ENCODE measurements around the gene ENAM. TPM values are rescaled to one million over a fixed set of nuclear protein-coding genes. Genes with fewer than 3 reads are reported as not detected.
"Not testable (repeated sequence)": the region's sequence is repeated elsewhere in the genome, so short reads cannot be mapped to it uniquely, and the experiment has no call there.

ENAM gene
- total RNA-seq, 1 experiment from 2014 or later: not detected

DNA sequence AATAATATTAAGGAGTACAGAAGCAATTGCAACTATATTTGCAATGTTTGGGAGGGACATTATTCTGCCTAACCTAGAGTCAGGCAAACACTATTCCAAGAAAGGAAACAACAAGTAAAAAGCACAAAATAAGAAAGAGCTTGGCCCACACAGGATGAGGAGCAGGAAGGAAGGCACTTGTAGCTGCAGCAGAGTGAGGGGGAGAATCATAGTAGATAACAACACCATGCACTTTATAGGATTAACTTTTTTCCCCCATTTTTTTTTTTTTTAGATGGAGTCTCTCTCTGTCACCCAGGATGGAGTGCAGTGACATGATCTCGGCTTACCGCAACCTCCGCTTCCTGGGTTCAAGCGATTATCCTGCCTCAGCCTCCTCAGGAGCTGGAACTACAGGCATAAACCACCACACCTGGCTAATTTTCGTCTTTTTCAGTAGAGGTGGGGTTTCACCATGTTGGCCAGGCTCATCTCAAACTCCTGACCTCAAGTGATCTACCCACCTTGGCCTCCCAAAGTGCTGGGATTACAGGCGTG lies 48.1 kb downstream of the ENAM start:
- DNase-seq (ENCODE audit: low read depth): no peak

DNA sequence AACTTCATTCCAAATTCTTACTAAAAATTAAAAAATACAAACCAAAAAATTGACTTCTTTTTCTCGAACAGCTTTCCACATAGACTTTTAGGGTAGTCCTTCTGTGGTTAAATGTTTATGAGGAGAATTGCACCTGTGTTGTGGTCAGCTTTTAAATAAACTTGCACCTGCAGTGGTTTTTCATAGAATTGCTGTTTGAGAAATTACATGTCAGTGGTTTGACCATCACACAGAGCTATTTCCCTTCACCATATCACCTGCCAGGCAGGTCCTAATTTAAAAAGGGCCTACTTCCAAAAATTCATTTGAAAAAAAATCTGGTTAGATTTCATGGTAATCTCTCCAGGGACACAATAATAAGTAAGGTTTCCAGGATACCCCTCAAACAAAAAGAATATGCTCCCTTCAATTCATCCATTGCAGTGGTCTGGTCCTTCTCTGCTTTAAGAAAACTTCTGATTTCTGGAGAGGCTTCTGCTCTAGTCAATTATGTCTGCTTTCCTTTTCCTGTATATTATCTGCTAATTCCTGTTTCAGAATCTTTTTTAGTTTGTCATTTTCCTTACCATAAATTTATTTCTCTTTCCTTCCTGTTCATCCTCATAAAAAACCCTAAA lies 49.9 kb downstream of the ENAM start:
- DNase-seq (ENCODE audit: low read depth): no peak

DNA sequence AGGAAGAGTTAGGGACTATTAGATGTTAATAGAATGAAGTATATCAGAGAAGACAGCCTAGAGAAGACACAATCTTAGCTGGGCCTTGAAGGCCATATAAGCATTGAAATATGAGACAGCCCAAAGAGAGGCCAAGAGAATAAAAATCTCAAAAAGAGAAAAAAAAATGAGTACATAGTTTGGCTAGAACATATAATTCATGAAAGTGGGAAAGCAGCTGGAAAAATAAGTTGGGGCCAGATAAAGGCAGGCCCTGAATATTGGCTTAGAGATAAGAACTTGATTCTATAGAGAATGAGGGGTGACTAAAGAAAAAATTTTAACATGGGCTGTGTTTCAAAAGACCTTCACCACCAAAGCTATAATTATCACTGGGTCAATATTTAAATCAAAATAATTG lies 52.4 kb downstream of the ENAM start:
- no peak for DNase-seq (ENCODE audit: low read depth)

DNA sequence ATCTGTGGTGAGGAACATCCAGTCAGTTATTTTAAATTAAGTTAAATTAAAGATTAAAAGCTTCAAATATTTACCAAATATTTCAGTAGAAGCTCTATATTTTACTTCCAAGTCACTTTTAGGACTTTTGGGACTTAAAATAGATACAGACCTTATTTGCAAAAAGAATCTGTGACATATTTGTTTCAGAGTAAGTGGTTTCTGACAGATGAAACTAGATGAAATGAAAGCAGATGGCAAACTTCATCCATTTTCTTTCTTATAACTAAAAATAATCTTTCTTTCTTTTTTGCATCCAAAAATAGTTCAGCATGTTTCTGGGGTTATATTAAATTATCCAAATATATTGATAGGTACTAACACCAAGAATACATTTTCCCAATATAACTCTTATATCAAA lies 53.2 kb downstream of the ENAM start:
- no peak for DNase-seq (ENCODE audit: low read depth)

DNA sequence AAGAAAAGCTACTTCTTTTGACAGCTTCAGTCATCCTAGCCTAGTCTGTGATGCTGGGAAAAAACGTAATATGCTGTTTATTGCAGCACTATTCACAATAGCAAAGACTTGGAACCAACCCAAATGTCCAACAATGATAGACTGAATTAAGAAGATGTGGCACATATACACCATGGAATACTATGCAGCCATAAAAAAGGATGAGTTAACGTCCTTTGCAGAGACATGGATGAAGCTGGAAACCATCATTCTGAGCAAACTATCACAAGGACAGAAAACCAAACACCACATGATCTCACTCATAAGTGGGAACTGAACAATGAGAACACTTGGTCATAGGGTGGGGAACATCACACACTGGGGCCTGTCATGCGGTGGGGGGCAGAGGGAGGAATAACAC lies 53.6 kb downstream of the ENAM start:
- not testable (repeated sequence) for DNase-seq (ENCODE audit: low read depth)

DNA sequence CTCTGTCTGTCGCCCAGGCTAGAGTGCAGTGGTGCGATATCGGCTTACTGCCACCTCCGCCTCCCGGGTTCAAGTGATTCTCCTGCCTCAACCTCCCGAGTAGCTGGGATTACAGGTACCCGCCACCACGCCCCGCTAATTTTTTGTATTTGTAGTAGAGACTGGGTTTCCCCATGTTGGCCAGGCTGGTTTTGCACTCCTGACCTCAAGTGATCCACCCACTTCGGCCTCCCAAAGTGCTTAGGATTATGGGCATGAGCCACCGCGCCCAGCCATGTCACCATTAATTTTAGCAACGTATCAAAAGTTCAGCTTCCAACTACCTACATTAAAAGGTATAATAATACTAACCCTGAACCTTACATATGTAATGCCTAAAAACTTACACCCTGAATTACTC lies 58.8 kb downstream of the ENAM start:
- no peak for DNase-seq (ENCODE audit: low read depth)

DNA sequence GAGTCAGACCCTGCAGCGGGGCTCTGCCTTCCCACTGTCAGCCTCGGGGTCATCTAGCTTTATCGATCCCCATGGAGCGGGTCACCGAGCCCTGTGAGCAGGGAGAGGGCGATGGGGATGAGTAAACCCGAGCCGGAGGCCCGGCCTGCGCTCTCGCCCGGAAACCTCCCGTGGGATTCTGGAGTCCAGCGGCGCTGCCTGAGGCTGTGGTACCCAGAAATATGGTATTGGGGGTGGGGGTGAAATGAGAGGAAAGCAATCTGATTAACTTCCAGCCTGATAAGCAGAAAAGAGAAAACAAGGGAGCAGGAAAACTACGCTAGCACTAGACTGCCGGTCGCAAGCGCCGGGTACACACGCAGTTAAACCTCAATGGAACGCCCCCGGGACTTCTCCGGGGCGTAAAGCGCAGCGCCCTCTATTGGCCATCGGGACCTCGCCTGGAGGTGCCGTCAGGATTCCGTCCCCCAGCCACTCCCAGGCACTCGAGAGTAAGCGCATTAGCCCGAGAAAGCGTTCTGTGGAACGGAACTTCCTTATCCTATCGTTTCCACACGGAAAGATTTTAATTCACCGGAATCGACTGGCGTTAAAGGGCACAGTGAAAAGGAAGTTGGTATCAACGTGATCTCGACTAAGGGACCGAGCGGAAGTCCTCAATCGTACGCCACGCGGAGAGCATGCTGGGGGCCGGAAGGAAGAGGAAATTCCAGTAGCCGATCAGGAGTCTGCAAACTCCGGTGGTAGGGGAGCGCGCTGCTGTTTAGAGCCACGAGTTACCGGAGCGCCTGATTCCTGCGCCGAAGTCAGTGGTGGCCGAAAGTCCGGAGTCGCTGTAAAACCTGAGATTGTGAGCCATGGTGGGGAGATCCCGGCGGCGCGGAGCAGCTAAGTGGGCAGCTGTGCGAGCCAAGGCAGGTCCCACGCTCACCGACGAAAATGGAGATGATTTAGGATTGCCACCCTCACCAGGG lies 59.6 kb downstream of the ENAM start, which contains the start of gene UTP3:
UTP3 (plus strand) TSS at position 712 of the 974 bp plus-strand sequence; CDS start at position 858, 146 bp downstream.
- peak; percentile 98 for DNase-seq (ENCODE audit: low read depth)

DNA sequence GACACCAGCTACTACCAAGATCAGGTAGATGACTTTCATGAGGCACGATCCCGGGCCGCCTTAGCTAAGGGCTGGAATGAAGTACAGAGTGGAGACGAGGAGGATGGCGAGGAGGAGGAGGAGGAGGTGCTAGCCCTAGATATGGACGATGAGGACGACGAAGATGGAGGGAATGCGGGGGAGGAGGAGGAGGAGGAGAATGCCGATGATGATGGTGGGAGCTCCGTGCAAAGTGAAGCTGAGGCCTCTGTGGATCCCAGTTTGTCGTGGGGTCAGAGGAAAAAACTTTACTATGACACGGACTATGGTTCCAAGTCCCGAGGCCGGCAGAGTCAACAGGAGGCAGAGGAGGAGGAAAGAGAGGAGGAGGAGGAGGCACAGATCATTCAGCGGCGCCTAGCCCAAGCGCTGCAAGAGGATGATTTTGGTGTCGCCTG lies 60.3 kb downstream of the ENAM start:
- no peak for DNase-seq (ENCODE audit: low read depth)

DNA sequence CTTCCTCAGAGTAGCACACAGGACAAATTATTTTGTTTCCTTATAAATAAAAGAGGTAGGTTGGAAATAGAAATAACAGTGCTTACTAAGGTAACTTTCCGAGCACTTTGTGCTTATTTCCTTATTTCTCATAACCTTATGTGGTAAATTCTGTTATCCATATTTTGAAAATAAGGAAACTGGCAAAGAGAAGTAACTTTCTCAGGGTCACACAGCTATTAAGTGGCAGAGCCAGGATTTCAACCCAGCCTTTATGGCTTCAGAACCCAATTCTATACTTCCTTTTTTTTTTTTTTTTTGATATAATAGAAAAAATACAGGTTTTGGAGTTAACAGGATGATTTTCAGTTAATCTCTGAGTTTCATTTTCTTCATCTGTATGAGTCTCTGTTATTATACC lies 63.1 kb downstream of the ENAM start:
- DNase-seq (ENCODE audit: low read depth): no peak

DNA sequence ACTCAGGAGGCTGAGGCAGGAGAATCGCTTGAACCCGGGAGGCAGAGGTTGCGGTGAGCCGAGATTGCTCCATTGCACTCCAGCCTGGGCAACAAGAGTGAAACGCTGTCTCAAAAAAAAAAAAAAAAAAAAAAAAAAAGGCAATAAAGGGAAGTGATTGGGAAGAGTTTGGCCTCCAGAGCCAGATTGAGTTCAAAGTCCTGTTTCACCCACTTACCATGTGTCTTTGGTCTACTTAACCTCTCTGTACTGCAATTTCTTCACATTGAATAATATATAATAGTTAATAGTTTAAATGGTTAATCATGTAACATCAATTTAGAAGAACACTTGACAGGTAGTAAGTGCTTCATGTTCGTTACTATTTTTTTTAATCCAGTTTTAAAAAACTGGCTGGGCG lies 66.1 kb downstream of the ENAM start:
- DNase-seq (ENCODE audit: low read depth): not testable (repeated sequence)

Other genes starting within 250 kb of the ENAM start
- not detected in 2 replicates for gene SMR3B, start 245.6 kb upstream of the ENAM start, total RNA-seq (2014; rRNA removed; shearing (Covaris generic))
- not detected in 2 replicates for gene OPRPN, start 230.8 kb upstream of the ENAM start, total RNA-seq (2014; rRNA removed; shearing (Covaris generic))
- gene MUC7, start 156.5 kb upstream of the ENAM start, total RNA-seq (2014; rRNA removed; shearing (Covaris generic)): not detected in 2 replicates
- not detected in 2 replicates for gene AMTN, start 110.2 kb upstream of the ENAM start, total RNA-seq (2014; rRNA removed; shearing (Covaris generic))
- gene AMBN, start 36.5 kb upstream of the ENAM start, total RNA-seq (2014; rRNA removed; shearing (Covaris generic)): not detected in 2 replicates
- gene JCHAIN, start 37.8 kb downstream of the ENAM start, total RNA-seq (2014; rRNA removed; shearing (Covaris generic)): not detected in 2 replicates
- 15.0 and 16.0 TPM in 2 replicates for gene UTP3, start 59.8 kb downstream of the ENAM start, total RNA-seq (2014; rRNA removed; shearing (Covaris generic))
- 15.7 and 16.0 TPM in 2 replicates for gene RUFY3, start 93.2 kb downstream of the ENAM start, total RNA-seq (2014; rRNA removed; shearing (Covaris generic))
- gene GRSF1, start 211.1 kb downstream of the ENAM start, total RNA-seq (2014; rRNA removed; shearing (Covaris generic)): 82.0 and 94.3 TPM in 2 replicates

All from RPMI7951 (cell line).